ENCODE results near the gene USP14.

DNA sequence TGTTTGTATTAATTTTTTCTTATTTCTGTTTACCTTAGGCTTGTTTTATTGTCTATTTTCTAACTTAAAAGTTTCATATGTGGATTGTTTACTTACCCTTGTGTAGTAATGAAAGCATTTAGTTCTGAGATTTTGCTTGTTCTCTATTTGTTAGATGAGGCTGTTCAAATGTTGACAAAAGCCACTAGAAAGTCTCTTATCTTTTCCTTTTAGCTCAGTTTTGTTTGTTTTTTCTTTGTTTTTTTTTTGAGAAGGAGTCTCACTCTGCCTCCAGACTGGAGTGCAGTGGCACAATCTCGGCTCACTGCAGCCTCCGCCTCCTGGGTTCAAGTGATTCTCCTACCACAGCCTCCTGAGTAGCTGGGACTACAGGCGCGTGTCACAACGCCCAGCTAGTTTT lies 30.9 kb downstream of the USP14 start:
- TF ChIP-seq, protein P1, sequence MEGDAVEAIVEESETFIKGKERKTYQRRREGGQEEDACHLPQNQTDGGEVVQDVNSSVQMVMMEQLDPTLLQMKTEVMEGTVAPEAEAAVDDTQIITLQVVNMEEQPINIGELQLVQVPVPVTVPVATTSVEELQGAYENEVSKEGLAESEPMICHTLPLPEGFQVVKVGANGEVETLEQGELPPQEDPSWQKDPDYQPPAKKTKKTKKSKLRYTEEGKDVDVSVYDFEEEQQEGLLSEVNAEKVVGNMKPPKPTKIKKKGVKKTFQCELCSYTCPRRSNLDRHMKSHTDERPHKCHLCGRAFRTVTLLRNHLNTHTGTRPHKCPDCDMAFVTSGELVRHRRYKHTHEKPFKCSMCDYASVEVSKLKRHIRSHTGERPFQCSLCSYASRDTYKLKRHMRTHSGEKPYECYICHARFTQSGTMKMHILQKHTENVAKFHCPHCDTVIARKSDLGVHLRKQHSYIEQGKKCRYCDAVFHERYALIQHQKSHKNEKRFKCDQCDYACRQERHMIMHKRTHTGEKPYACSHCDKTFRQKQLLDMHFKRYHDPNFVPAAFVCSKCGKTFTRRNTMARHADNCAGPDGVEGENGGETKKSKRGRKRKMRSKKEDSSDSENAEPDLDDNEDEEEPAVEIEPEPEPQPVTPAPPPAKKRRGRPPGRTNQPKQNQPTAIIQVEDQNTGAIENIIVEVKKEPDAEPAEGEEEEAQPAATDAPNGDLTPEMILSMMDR (IDR thresholded peaks at IDR 0.05 in 8 of 11, conservative IDR thresholded peaks at IDR 0.05 in 3 of 11), result no peak
- no peak for TF ChIP-seq POLR2A (IDR thresholded peaks at IDR 0.05)

All from spleen (tissue), 7 donors.